ENCODE data around the gene CEP131. TPM values are rescaled to one million over a fixed set of nuclear protein-coding genes. Genes with fewer than 3 reads are reported as not detected.

CEP131 gene
- polyA plus RNA-seq, 2 of the 4 experiments (the other 2 are of a cell fraction): 3.3 to 11.5 TPM

- ATAC-seq: peak; percentile 20 to 35; a peak in 3 of 6 replicates
- WGBS (ENCODE audit: missing lambda C conversion rate): 59% methylated on average over 14 of the region's 14 CpGs
Measured at GRCh38 chr17:81148986-81149533, 73.7 kb downstream of the CEP131 start.

GRCh38 chr17:81148571-81148970 lies 74.2 kb downstream of the CEP131 start:
- 68% methylated on average over 15 of the region's 15 CpGs for WGBS (ENCODE audit: missing lambda C conversion rate)
- no peaks in the 10 kb centered on the region for H3K9me3 ChIP-seq
- no peaks in the 10 kb centered on the region for H3K4me1 ChIP-seq
- ChIA-PET CTCF (interaction anchor here (0.7 to 11.5 kb wide), 9 partner anchors 5 to 336 kb away, joined by 3 to 175 read pairs (median 5); no protein-coding TSS in a partner anchor), POLR2A (no interaction called here)
- DNase-seq (ENCODE audit: low read depth in 1 of 2, low spot score in 1 of 2) (no peak), ATAC-seq (0 out of 6 replicates have a peak, but pooled peaks have one; percentile 7 to 15), FAIRE-seq (no peak)
- no peak overlapping the region for H3K4me2 ChIP-seq
- H3K4me3 ChIP-seq: no peak overlapping the region
- no peak overlapping the region for H3K27ac ChIP-seq
- no peak for TF ChIP-seq JUN (IDR thresholded peaks at IDR 0.05)
- TF ChIP-seq ATOH8 (CRISPR knock-in tag; IDR thresholded peaks at IDR 0.05; ENCODE audit: low read depth): no peak
- no peak for TF ChIP-seq USF2 (IDR thresholded peaks at IDR 0.05)
- TF ChIP-seq HOXB13 (CRISPR knock-in tag; IDR thresholded peaks at IDR 0.05; ENCODE audit: low read depth): no peak
- TF ChIP-seq MAX (IDR thresholded peaks at IDR 0.05): no peak
- TF ChIP-seq HDAC2 (IDR thresholded peaks at IDR 0.05): no peak
- TF ChIP-seq HES2 (IDR thresholded peaks at IDR 0.05): no peak
- no peak for TF ChIP-seq HEYL (CRISPR knock-in tag; IDR thresholded peaks at IDR 0.05)
- TF ChIP-seq NFE2L2 (conservative IDR thresholded peaks at IDR 0.05; ENCODE audit: low read length): no peak
- TF ChIP-seq CEBPB (IDR thresholded peaks at IDR 0.05): no peak
- TF ChIP-seq EHMT2 (IDR thresholded peaks at IDR 0.05; ENCODE audit: low read depth): no peak
- no peak for TF ChIP-seq KDM1A (IDR thresholded peaks at IDR 0.05; ENCODE audit: low read depth)
- TF ChIP-seq FOSL2 (IDR thresholded peaks at IDR 0.05): no peak
- no peak for TF ChIP-seq FOSL2 (CRISPR knock-in tag; IDR thresholded peaks at IDR 0.05)
- no peak for TF ChIP-seq MYC (IDR thresholded peaks at IDR 0.05; ENCODE audit: borderline replicate concordance, low read length)
- no peak for TF ChIP-seq FOSB (CRISPR knock-in tag; IDR thresholded peaks at IDR 0.05)
- TF ChIP-seq TP53 (CRISPR knock-in tag; IDR thresholded peaks at IDR 0.05): no peak
- no peak for TF ChIP-seq ZSCAN20 (CRISPR knock-in tag; IDR thresholded peaks at IDR 0.05)
- no peak for TF ChIP-seq BHLHE40 (IDR thresholded peaks at IDR 0.05; ENCODE audit: low read depth, low read length)

More at GRCh38 chr17:81148986-81149533, 73.7 kb downstream of the CEP131 start:
- no peaks in the 10 kb centered on the region for H3K9me3 ChIP-seq
- FAIRE-seq (no peak), DNase-seq (ENCODE audit: low read depth in 1 of 2, low spot score in 1 of 2) (no peak)
- ChIA-PET CTCF (interaction anchor here (1.0 to 11.5 kb wide), 7 partner anchors 6 to 125 kb away, joined by 3 to 175 read pairs (median 6); no protein-coding TSS in a partner anchor), POLR2A (no interaction called here)
- no peak overlapping the region for H3K4me3 ChIP-seq
- no peak overlapping the region for H3K27ac ChIP-seq
- TF ChIP-seq USF2 (IDR thresholded peaks at IDR 0.05) (no peak), ELK1 (IDR thresholded peaks at IDR 0.05; ENCODE audit: low read depth, low read length) (no peak), PBX3 (IDR thresholded peaks at IDR 0.05) (no peak)
- no peaks in the 10 kb centered on the region for H3K4me1 ChIP-seq
- no peak overlapping the region for H3K4me2 ChIP-seq

Measured in A549 (cell line).